GM12874 (cell line): ENCODE results near the gene GSKIP.

Source experiments
- CTCF ChIP-seq: IDR thresholded peaks from 2 replicates; pipeline ENCODE4 v1.5.1; 2011; ENCODE audit warnings: low read depth, mild to moderate bottlenecking, control low read depth, low read length, moderate library complexity; ENCODE audit not compliant: insufficient read depth

Gene GSKIP

GRCh38 chr14:96405677-96406076 is 42.4 kb downstream of the GSKIP start:
- no peak for TF ChIP-seq CTCF

- no peak for TF ChIP-seq CTCF
Measured at GRCh38 chr14:96407935-96408570, 44.7 kb downstream of the GSKIP start.

- no peak for TF ChIP-seq CTCF
Measured at GRCh38 chr14:96408608-96409007, 45.3 kb downstream of the GSKIP start.

- TF ChIP-seq CTCF = no peak
Measured at GRCh38 chr14:96409701-96410100, 46.4 kb downstream of the GSKIP start.

GRCh38 chr14:96410119-96410518 is 46.8 kb downstream of the GSKIP start:
- TF ChIP-seq CTCF = no peak

- TF ChIP-seq CTCF = no peak
Measured at GRCh38 chr14:96413526-96413925, 50.2 kb downstream of the GSKIP start.

GRCh38 chr14:96415559-96415958 is 52.2 kb downstream of the GSKIP start:
- no peak for TF ChIP-seq CTCF

DNA sequence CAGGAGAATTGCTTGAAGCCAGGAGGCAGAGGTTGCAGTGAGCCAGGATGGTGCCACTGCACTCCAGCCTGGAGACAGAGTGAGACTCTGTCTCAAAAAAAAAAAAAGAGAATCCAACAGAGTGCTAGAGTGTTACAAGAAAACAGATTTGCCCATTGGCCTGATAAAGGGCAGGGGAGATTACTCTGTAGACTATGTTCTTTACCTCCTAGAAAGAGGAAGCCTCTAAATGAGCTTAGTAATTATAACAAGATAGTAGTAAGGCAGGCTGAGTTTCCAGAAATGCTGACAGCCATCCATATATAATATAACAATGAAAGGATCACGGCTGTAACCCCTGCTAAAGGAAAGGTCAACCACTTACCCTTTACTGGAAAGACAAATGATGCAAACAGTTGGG is 53.0 kb downstream of the GSKIP start:
- TF ChIP-seq CTCF = no peak
